K562 (cell line): ENCODE results near the gene LRP1-AS. TPM values are rescaled to one million over a fixed set of nuclear protein-coding genes. Genes with fewer than 3 reads are reported as not detected.
A peak's percentile ranks its signal among the peaks of the same experiment; 100 is the strongest.

Experiments
- ARID2 ChIP-seq: fragments of 450-650 bp; IDR thresholded peaks from 2 replicates; pipeline ENCODE4 v1.6.1; 2017; ENCODE audit warnings: antibody characterized with exemption, mild to moderate bottlenecking
- ARNT ChIP-seq, 2 experiments: fragments of 450-650 bp; IDR thresholded peaks; 2 replicates each; pipeline ENCODE4 v1.6.1; 2016; ENCODE audit warnings: mild to moderate bottlenecking in 1 of 2
- BRCA1 ChIP-seq, 2 experiments: fragments of 450-650 bp in 1 of 2; sonication (generic) in 1 of 2; formaldehyde crosslinking in 1 of 2; IDR thresholded peaks; 2 replicates each; pipeline versions ENCODE4 v1.5.0 to v1.6.1; 2017 to 2020; ENCODE audit warnings: mild to moderate bottlenecking in 1 of 2, missing genetic modification reagents in 1 of 2
- CBFA2T2 ChIP-seq: fragments of 450-650 bp; conservative IDR thresholded peaks from 2 replicates; pipeline ENCODE4 v1.6.1; 2017; ENCODE audit warnings: mild to moderate bottlenecking
- EP400 ChIP-seq: fragments of 450-650 bp; IDR thresholded peaks from 2 replicates; pipeline ENCODE4 v1.6.1; 2017; ENCODE audit warnings: antibody characterized with exemption, mild to moderate bottlenecking, moderate library complexity
- ZNF184 ChIP-seq: sonication (generic); formaldehyde crosslinking; IDR thresholded peaks from 2 replicates; pipeline ENCODE4 v1.5.0; 2020; ENCODE audit warnings: missing genetic modification reagents
- ZNF431 ChIP-seq: sonication (generic); formaldehyde crosslinking; IDR thresholded peaks from 2 replicates; pipeline ENCODE4 v1.8.0; 2022; ENCODE audit warnings: mild to moderate bottlenecking, missing genetic modification reagents
- ZNF449 ChIP-seq: fragments of 250-450 bp; sonication (Bioruptor Pico); IDR thresholded peaks from 2 replicates; pipeline ENCODE4 v1.8.0; 2022; ENCODE audit warnings: moderate library complexity, mild to moderate bottlenecking, inconsistent platforms
- ZNF699 ChIP-seq: fragments of 250-450 bp; sonication (Bioruptor Pico); IDR thresholded peaks from 2 replicates; pipeline ENCODE4 v1.8.0; 2021; ENCODE audit warnings: mild to moderate bottlenecking, moderate library complexity; ENCODE audit not compliant: insufficient replicate concordance
- polyA plus RNA-seq, 8 experiments: library from polyadenylated mRNA; depleted of rRNA in 4 of 8; stranded (reverse) in 5 of 8; unstranded in 3 of 8; fragments of >200 nt; fragmentation: Nextera tagmentation in 2 of 8; fragmentation: Illumina TruSeq in 1 of 8; extraction: Ambion mirVana in 2 of 8; extraction: Trizol in 1 of 8; gene quantifications; 2 replicates each; pipeline versions ENCODE4 v1.2.1 to v1.2.3, GENCODE V29; 2011 to 2014; ENCODE audit warnings: inconsistent platforms in 1 of 8, missing spikeins in 1 of 8
- total RNA-seq, 7 experiments: library from RNA; depleted of rRNA in 6 of 7; stranded (reverse); fragments of >200 nt in 6 of 7; fragmentation: Illumina TruSeq in 2 of 7; extraction: Trizol in 2 of 7; gene quantifications; 2 replicates each; pipeline versions ENCODE4 v1.2.1 to v1.2.3, GENCODE V29; 2011 to 2021; ENCODE audit warnings: low replicate concordance in 1 of 7
- TF ChIP-seq, protein P1 (sequence below): fragments of 450-650 bp; IDR thresholded peaks from 2 replicates; pipeline ENCODE4 v1.6.1; 2016; ENCODE audit warnings: mild to moderate bottlenecking, moderate library complexity
- TF ChIP-seq, protein P2 (sequence below): fragments of 450-650 bp; IDR thresholded peaks from 2 replicates; pipeline ENCODE4 v1.6.1; 2016; ENCODE audit warnings: mild to moderate bottlenecking

LRP1-AS gene
- total and polyA plus RNA-seq, 9 of the 15 experiments (the other 6 are each of a cell fraction or from before 2014, with no cell fraction given), result not detected

- TF ChIP-seq EP400 (no peak; the same call in 1 of the 2 replicates), ZNF184 (CRISPR knock-in tag) (no peak), ZNF699 (CRISPR knock-in tag) (no peak), CBFA2T2 (no peak), ZNF449 (no peak), BRCA1 (IDR thresholded peaks at IDR 0.05) (no peak), BRCA1 (CRISPR knock-in tag; IDR thresholded peaks at IDR 0.05) (no peak), ARNT (IDR thresholded peaks at IDR 0.05) (no peak), ZNF431 (CRISPR knock-in tag) (no peak), ARID2 (no peak)
- TF ChIP-seq, protein P1, sequence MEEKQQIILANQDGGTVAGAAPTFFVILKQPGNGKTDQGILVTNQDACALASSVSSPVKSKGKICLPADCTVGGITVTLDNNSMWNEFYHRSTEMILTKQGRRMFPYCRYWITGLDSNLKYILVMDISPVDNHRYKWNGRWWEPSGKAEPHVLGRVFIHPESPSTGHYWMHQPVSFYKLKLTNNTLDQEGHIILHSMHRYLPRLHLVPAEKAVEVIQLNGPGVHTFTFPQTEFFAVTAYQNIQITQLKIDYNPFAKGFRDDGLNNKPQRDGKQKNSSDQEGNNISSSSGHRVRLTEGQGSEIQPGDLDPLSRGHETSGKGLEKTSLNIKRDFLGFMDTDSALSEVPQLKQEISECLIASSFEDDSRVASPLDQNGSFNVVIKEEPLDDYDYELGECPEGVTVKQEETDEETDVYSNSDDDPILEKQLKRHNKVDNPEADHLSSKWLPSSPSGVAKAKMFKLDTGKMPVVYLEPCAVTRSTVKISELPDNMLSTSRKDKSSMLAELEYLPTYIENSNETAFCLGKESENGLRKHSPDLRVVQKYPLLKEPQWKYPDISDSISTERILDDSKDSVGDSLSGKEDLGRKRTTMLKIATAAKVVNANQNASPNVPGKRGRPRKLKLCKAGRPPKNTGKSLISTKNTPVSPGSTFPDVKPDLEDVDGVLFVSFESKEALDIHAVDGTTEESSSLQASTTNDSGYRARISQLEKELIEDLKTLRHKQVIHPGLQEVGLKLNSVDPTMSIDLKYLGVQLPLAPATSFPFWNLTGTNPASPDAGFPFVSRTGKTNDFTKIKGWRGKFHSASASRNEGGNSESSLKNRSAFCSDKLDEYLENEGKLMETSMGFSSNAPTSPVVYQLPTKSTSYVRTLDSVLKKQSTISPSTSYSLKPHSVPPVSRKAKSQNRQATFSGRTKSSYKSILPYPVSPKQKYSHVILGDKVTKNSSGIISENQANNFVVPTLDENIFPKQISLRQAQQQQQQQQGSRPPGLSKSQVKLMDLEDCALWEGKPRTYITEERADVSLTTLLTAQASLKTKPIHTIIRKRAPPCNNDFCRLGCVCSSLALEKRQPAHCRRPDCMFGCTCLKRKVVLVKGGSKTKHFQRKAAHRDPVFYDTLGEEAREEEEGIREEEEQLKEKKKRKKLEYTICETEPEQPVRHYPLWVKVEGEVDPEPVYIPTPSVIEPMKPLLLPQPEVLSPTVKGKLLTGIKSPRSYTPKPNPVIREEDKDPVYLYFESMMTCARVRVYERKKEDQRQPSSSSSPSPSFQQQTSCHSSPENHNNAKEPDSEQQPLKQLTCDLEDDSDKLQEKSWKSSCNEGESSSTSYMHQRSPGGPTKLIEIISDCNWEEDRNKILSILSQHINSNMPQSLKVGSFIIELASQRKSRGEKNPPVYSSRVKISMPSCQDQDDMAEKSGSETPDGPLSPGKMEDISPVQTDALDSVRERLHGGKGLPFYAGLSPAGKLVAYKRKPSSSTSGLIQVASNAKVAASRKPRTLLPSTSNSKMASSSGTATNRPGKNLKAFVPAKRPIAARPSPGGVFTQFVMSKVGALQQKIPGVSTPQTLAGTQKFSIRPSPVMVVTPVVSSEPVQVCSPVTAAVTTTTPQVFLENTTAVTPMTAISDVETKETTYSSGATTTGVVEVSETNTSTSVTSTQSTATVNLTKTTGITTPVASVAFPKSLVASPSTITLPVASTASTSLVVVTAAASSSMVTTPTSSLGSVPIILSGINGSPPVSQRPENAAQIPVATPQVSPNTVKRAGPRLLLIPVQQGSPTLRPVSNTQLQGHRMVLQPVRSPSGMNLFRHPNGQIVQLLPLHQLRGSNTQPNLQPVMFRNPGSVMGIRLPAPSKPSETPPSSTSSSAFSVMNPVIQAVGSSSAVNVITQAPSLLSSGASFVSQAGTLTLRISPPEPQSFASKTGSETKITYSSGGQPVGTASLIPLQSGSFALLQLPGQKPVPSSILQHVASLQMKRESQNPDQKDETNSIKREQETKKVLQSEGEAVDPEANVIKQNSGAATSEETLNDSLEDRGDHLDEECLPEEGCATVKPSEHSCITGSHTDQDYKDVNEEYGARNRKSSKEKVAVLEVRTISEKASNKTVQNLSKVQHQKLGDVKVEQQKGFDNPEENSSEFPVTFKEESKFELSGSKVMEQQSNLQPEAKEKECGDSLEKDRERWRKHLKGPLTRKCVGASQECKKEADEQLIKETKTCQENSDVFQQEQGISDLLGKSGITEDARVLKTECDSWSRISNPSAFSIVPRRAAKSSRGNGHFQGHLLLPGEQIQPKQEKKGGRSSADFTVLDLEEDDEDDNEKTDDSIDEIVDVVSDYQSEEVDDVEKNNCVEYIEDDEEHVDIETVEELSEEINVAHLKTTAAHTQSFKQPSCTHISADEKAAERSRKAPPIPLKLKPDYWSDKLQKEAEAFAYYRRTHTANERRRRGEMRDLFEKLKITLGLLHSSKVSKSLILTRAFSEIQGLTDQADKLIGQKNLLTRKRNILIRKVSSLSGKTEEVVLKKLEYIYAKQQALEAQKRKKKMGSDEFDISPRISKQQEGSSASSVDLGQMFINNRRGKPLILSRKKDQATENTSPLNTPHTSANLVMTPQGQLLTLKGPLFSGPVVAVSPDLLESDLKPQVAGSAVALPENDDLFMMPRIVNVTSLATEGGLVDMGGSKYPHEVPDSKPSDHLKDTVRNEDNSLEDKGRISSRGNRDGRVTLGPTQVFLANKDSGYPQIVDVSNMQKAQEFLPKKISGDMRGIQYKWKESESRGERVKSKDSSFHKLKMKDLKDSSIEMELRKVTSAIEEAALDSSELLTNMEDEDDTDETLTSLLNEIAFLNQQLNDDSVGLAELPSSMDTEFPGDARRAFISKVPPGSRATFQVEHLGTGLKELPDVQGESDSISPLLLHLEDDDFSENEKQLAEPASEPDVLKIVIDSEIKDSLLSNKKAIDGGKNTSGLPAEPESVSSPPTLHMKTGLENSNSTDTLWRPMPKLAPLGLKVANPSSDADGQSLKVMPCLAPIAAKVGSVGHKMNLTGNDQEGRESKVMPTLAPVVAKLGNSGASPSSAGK, result peak; percentile 86
- TF ChIP-seq, protein P2, sequence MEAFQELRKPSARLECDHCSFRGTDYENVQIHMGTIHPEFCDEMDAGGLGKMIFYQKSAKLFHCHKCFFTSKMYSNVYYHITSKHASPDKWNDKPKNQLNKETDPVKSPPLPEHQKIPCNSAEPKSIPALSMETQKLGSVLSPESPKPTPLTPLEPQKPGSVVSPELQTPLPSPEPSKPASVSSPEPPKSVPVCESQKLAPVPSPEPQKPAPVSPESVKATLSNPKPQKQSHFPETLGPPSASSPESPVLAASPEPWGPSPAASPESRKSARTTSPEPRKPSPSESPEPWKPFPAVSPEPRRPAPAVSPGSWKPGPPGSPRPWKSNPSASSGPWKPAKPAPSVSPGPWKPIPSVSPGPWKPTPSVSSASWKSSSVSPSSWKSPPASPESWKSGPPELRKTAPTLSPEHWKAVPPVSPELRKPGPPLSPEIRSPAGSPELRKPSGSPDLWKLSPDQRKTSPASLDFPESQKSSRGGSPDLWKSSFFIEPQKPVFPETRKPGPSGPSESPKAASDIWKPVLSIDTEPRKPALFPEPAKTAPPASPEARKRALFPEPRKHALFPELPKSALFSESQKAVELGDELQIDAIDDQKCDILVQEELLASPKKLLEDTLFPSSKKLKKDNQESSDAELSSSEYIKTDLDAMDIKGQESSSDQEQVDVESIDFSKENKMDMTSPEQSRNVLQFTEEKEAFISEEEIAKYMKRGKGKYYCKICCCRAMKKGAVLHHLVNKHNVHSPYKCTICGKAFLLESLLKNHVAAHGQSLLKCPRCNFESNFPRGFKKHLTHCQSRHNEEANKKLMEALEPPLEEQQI, result no peak
Observed at GRCh38 chr12:57127101-57127725, 20.2 kb downstream of the LRP1-AS start (continued).
